ENCODE measurements around the gene GKN1.
"Not testable (repeated sequence)": the region's sequence is repeated elsewhere in the genome, so short reads cannot be mapped to it uniquely, and the experiment has no call there.

Gene GKN1

GRCh38 chr2:68955432-68955831 is 19.0 kb upstream of the GKN1 start:
- H3K23ac ChIP-seq (ENCODE audit: low read length in 2 of 2); H2BK15ac ChIP-seq (ENCODE audit: low read depth, poor library complexity, severe bottlenecking); H3K36me3 ChIP-seq (ENCODE audit: control insufficient read depth in 1 of 2, insufficient read depth in 2 of 2, low read depth in 1 of 2, low read length in 2 of 2); H4K91ac ChIP-seq (ENCODE audit: low read length); H3K4me1 ChIP-seq (ENCODE audit: control insufficient read depth, insufficient read depth, low read depth, low read length); H3K27me3 ChIP-seq (ENCODE audit: control insufficient read depth in 1 of 2, insufficient read depth in 1 of 2, low read length in 2 of 2); H2AK5ac ChIP-seq (ENCODE audit: low read length, severe bottlenecking); H3K9ac ChIP-seq (ENCODE audit: low read length); H2BK12ac ChIP-seq (ENCODE audit: low read length in 2 of 2); H3K9me3 ChIP-seq (ENCODE audit: control insufficient read depth, low read length); H3K79me1 ChIP-seq (replicated peaks; ENCODE audit: low read length, poor library complexity, severe bottlenecking); H2BK5ac ChIP-seq (ENCODE audit: low read depth, low read length, poor library complexity, severe bottlenecking); H3K27ac ChIP-seq (ENCODE audit: low read length, poor library complexity, severe bottlenecking); H3K4ac ChIP-seq (ENCODE audit: low read depth in 1 of 2, low read length in 2 of 2); H4K8ac ChIP-seq (ENCODE audit: low read length); H3K18ac ChIP-seq (ENCODE audit: low read depth in 1 of 2, low read length in 2 of 2); H3K4me3 ChIP-seq (ENCODE audit: insufficient read depth in 1 of 2, low read depth in 1 of 2, low read length in 2 of 2); H3K14ac ChIP-seq (ENCODE audit: low read length in 2 of 2); DNase-seq; H3K4me2 ChIP-seq (ENCODE audit: low read length, poor library complexity, severe bottlenecking); H2AFZ ChIP-seq (ENCODE audit: low read depth, low read length); H2BK120ac ChIP-seq (ENCODE audit: low read depth, low read length): not testable (repeated sequence)
- 95% methylated on average over 4 of the region's 5 CpGs for WGBS

- Histone ChIP-seq H3K23ac (ENCODE audit: low read length in 2 of 2) (no peak overlapping the region), H2BK120ac (ENCODE audit: low read depth, low read length) (no peak overlapping the region), H3K9me3 (ENCODE audit: control insufficient read depth, low read length) (no peaks in the 10 kb centered on the region), H4K91ac (ENCODE audit: low read length) (no peak overlapping the region), H2AK5ac (ENCODE audit: low read length, severe bottlenecking) (no peak overlapping the region), H2AFZ (ENCODE audit: low read depth, low read length) (no peak overlapping the region), H3K9ac (ENCODE audit: low read length) (no peak overlapping the region), H3K79me1 (replicated peaks; ENCODE audit: low read length, poor library complexity, severe bottlenecking) (no peaks in the 10 kb centered on the region), H3K27me3 (ENCODE audit: control insufficient read depth in 1 of 2, insufficient read depth in 1 of 2, low read length in 2 of 2) (no peaks in the 10 kb centered on the region), H2BK5ac (ENCODE audit: low read depth, low read length, poor library complexity, severe bottlenecking) (no peak overlapping the region), H3K4me3 (ENCODE audit: insufficient read depth in 1 of 2, low read depth in 1 of 2, low read length in 2 of 2) (no peak overlapping the region), H2BK12ac (ENCODE audit: low read length in 2 of 2) (no peak overlapping the region), H3K4ac (ENCODE audit: low read depth in 1 of 2, low read length in 2 of 2) (no peak overlapping the region), H3K27ac (ENCODE audit: low read length, poor library complexity, severe bottlenecking) (no peak overlapping the region), H2BK15ac (ENCODE audit: low read depth, poor library complexity, severe bottlenecking) (no peak overlapping the region), H4K8ac (ENCODE audit: low read length) (no peak overlapping the region), H3K4me1 (ENCODE audit: control insufficient read depth, insufficient read depth, low read depth, low read length) (no peaks in the 10 kb centered on the region), H3K36me3 (ENCODE audit: control insufficient read depth in 1 of 2, insufficient read depth in 2 of 2, low read depth in 1 of 2, low read length in 2 of 2) (no peaks in the 10 kb centered on the region), H3K14ac (ENCODE audit: low read length in 2 of 2) (no peak overlapping the region), H3K4me2 (ENCODE audit: low read length, poor library complexity, severe bottlenecking) (no peak overlapping the region), H3K18ac (ENCODE audit: low read depth in 1 of 2, low read length in 2 of 2) (no peak overlapping the region)
- DNase-seq, result no peak
- no CpG with 5 or more reads among the region's 1 CpG for WGBS
Observed at GRCh38 chr2:68959001-68959400, 15.4 kb upstream of the GKN1 start.

GRCh38 chr2:68961380-68961779 is 13.1 kb upstream of the GKN1 start:
- DNase-seq, result no peak
- Histone ChIP-seq H3K4me2 (ENCODE audit: low read length, poor library complexity, severe bottlenecking) (no peak overlapping the region), H3K79me1 (replicated peaks; ENCODE audit: low read length, poor library complexity, severe bottlenecking) (no peaks in the 10 kb centered on the region), H4K8ac (ENCODE audit: low read length) (no peak overlapping the region), H2BK15ac (ENCODE audit: low read depth, poor library complexity, severe bottlenecking) (no peak overlapping the region), H2BK12ac (ENCODE audit: low read length in 2 of 2) (no peak overlapping the region), H3K27me3 (ENCODE audit: control insufficient read depth in 1 of 2, insufficient read depth in 1 of 2, low read length in 2 of 2) (no peaks in the 10 kb centered on the region), H2BK120ac (ENCODE audit: low read depth, low read length) (no peak overlapping the region), H3K4me1 (ENCODE audit: control insufficient read depth, insufficient read depth, low read depth, low read length) (no peaks in the 10 kb centered on the region), H3K18ac (ENCODE audit: low read depth in 1 of 2, low read length in 2 of 2) (no peak overlapping the region), H3K23ac (ENCODE audit: low read length in 2 of 2) (no peak overlapping the region), H3K27ac (ENCODE audit: low read length, poor library complexity, severe bottlenecking) (no peak overlapping the region), H3K14ac (ENCODE audit: low read length in 2 of 2) (no peak overlapping the region), H3K9ac (ENCODE audit: low read length) (no peak overlapping the region), H3K4me3 (ENCODE audit: insufficient read depth in 1 of 2, low read depth in 1 of 2, low read length in 2 of 2) (no peak overlapping the region), H3K4ac (ENCODE audit: low read depth in 1 of 2, low read length in 2 of 2) (no peak overlapping the region), H2AK5ac (ENCODE audit: low read length, severe bottlenecking) (no peak overlapping the region), H2AFZ (ENCODE audit: low read depth, low read length) (no peak overlapping the region), H3K9me3 (ENCODE audit: control insufficient read depth, low read length) (no peaks in the 10 kb centered on the region), H3K36me3 (ENCODE audit: control insufficient read depth in 1 of 2, insufficient read depth in 2 of 2, low read depth in 1 of 2, low read length in 2 of 2) (no peaks in the 10 kb centered on the region), H4K91ac (ENCODE audit: low read length) (no peak overlapping the region), H2BK5ac (ENCODE audit: low read depth, low read length, poor library complexity, severe bottlenecking) (no peak overlapping the region)
- 92% methylated on average over 4 of the region's 4 CpGs for WGBS

- Histone ChIP-seq H4K8ac (ENCODE audit: low read length) (no peak overlapping the region), H3K79me1 (replicated peaks; ENCODE audit: low read length, poor library complexity, severe bottlenecking) (no peaks in the 10 kb centered on the region), H3K4me1 (ENCODE audit: control insufficient read depth, insufficient read depth, low read depth, low read length) (no peaks in the 10 kb centered on the region), H2BK15ac (ENCODE audit: low read depth, poor library complexity, severe bottlenecking) (no peak overlapping the region), H3K23ac (ENCODE audit: low read length in 2 of 2) (no peak overlapping the region), H3K27ac (ENCODE audit: low read length, poor library complexity, severe bottlenecking) (no peak overlapping the region), H3K4me2 (ENCODE audit: low read length, poor library complexity, severe bottlenecking) (no peak overlapping the region), H2BK120ac (ENCODE audit: low read depth, low read length) (no peak overlapping the region), H2AFZ (ENCODE audit: low read depth, low read length) (no peak overlapping the region), H3K18ac (ENCODE audit: low read depth in 1 of 2, low read length in 2 of 2) (no peak overlapping the region), H2BK12ac (ENCODE audit: low read length in 2 of 2) (no peak overlapping the region), H3K9ac (ENCODE audit: low read length) (no peak overlapping the region), H3K9me3 (ENCODE audit: control insufficient read depth, low read length) (no peaks in the 10 kb centered on the region), H2BK5ac (ENCODE audit: low read depth, low read length, poor library complexity, severe bottlenecking) (no peak overlapping the region), H3K27me3 (ENCODE audit: control insufficient read depth in 1 of 2, insufficient read depth in 1 of 2, low read length in 2 of 2) (peaks cover 0 to 5% of the 10 kb centered on the region in 2 experiments), H3K36me3 (ENCODE audit: control insufficient read depth in 1 of 2, insufficient read depth in 2 of 2, low read depth in 1 of 2, low read length in 2 of 2) (no peaks in the 10 kb centered on the region), H2AK5ac (ENCODE audit: low read length, severe bottlenecking) (no peak overlapping the region), H4K91ac (ENCODE audit: low read length) (no peak overlapping the region), H3K4me3 (ENCODE audit: insufficient read depth in 1 of 2, low read depth in 1 of 2, low read length in 2 of 2) (no peak overlapping the region), H3K4ac (ENCODE audit: low read depth in 1 of 2, low read length in 2 of 2) (no peak overlapping the region), H3K14ac (ENCODE audit: low read length in 2 of 2) (no peak overlapping the region)
- DNase-seq, result no peak
Observed at GRCh38 chr2:68964282-68964681, 10.2 kb upstream of the GKN1 start.
